ENCODE results near the gene GDI1. TPM values are rescaled to one million over a fixed set of nuclear protein-coding genes. Genes with fewer than 3 reads are reported as not detected.

The GDI1 gene
- total and polyA plus RNA-seq, 9 of the 15 experiments (the other 6 are each of a cell fraction or from before 2014, with no cell fraction given): 0.97 to 82.6 (median 37.5) TPM

GRCh38 chrX:154401045-154401799 lies 35.7 kb upstream of the GDI1 start (continued):
- peak in 1 of 3 experiments; percentile 13 for TF ChIP-seq YY1 (IDR thresholded peaks at IDR 0.05; ENCODE audit: borderline replicate concordance in 1 of 3, control insufficient read depth in 1 of 3, extremely low read depth in 1 of 3, insufficient read depth in 3 of 3, insufficient read length in 1 of 3, insufficient replicate concordance in 2 of 3, low read depth in 1 of 3, low read length in 2 of 3)
- no peak for TF ChIP-seq PYGO2 (tag; IDR thresholded peaks at IDR 0.05)
- TF ChIP-seq JUN (IDR thresholded peaks at IDR 0.05; ENCODE audit: borderline replicate concordance, low read depth, low read length): no peak
- no peak for TF ChIP-seq JUN (CRISPR knock-in tag; IDR thresholded peaks at IDR 0.05; ENCODE audit: borderline replicate concordance)
- no peak for TF ChIP-seq FOXK2 (conservative IDR thresholded peaks at IDR 0.05 in 1 of 2, IDR thresholded peaks at IDR 0.05 in 1 of 2; ENCODE audit: low read depth in 2 of 2)
- TF ChIP-seq, protein P1, sequence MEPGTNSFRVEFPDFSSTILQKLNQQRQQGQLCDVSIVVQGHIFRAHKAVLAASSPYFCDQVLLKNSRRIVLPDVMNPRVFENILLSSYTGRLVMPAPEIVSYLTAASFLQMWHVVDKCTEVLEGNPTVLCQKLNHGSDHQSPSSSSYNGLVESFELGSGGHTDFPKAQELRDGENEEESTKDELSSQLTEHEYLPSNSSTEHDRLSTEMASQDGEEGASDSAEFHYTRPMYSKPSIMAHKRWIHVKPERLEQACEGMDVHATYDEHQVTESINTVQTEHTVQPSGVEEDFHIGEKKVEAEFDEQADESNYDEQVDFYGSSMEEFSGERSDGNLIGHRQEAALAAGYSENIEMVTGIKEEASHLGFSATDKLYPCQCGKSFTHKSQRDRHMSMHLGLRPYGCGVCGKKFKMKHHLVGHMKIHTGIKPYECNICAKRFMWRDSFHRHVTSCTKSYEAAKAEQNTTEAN (CRISPR knock-in tag; IDR thresholded peaks at IDR 0.05): 0 out of 2 replicates have a peak, but pooled peaks have one; percentile 15
- TF ChIP-seq MITF (IDR thresholded peaks at IDR 0.05): 0 out of 2 replicates have a peak, but pooled peaks have one; percentile 8
- peak; percentile 29; the same call in 1 of the 2 replicates for TF ChIP-seq VEZF1 (CRISPR knock-in tag; IDR thresholded peaks at IDR 0.05)
- TF ChIP-seq ZNF140 (CRISPR knock-in tag; IDR thresholded peaks at IDR 0.05): no peak
- TF ChIP-seq EGR1 (conservative IDR thresholded peaks at IDR 0.05): no peak
- no peak for TF ChIP-seq ZNF764 (CRISPR knock-in tag; IDR thresholded peaks at IDR 0.05; ENCODE audit: low read depth)
- peak; percentile 60; the same call in 1 of the 2 replicates for TF ChIP-seq GABPB1 (CRISPR knock-in tag; IDR thresholded peaks at IDR 0.05)
- TF ChIP-seq ZC3H4 (CRISPR knock-in tag; IDR thresholded peaks at IDR 0.05; ENCODE audit: borderline replicate concordance): peak; percentile 92; the same call in 1 of the 2 replicates
- peak; percentile 56; the same call in 1 of the 2 replicates for TF ChIP-seq TEAD4 (IDR thresholded peaks at IDR 0.05; ENCODE audit: low read length)
- TF ChIP-seq TEAD4 (CRISPR knock-in tag; IDR thresholded peaks at IDR 0.05; ENCODE audit: borderline replicate concordance): no peak
- TF ChIP-seq RERE (CRISPR knock-in tag; IDR thresholded peaks at IDR 0.05; ENCODE audit: borderline replicate concordance): no peak
